Tibial nerve (tissue), 4 donors: ENCODE data around the gene HDAC11. TPM values are rescaled to one million over a fixed set of nuclear protein-coding genes. Genes with fewer than 3 reads are reported as not detected.

Source experiments
- DNase-seq, 2 donors: peaks; one replicate each; pipeline ENCODE4 v3.0.0-alpha.2; 2019; ENCODE audit warnings: low spot score in 2 of 2
- H3K27ac ChIP-seq, 4 donors: fragments of 200-600 bp; sonication (generic) in 3 of 4; one replicate each; pipeline ENCODE4 v1.5.1; 2017 to 2019; ENCODE audit warnings: mild to moderate bottlenecking in 1 of 4
- H3K27me3 ChIP-seq, 2 donors: fragments of 200-600 bp; sonication (generic) in 1 of 2; one replicate each; pipeline versions ENCODE4 v1.5.1 to v1.6.0; 2017 to 2019
- H3K36me3 ChIP-seq, 3 donors: fragments of 200-600 bp; sonication (generic); one replicate each; pipeline ENCODE4 v1.5.1; 2018 to 2019
- H3K4me1 ChIP-seq, 4 donors: fragments of 200-600 bp; sonication (generic) in 3 of 4; one replicate each; pipeline ENCODE4 v1.5.1; 2017 to 2019
- H3K4me3 ChIP-seq, 4 donors: fragments of 200-600 bp; sonication (generic) in 3 of 4; one replicate each; pipeline ENCODE4 v1.5.1; 2017 to 2019; ENCODE audit warnings: mild to moderate bottlenecking in 1 of 4, moderate library complexity in 1 of 4
- H3K9me3 ChIP-seq, 4 donors: fragments of 200-600 bp; sonication (generic) in 3 of 4; one replicate each; pipeline ENCODE4 v1.5.1; 2017 to 2019
- EP300 ChIP-seq, 2 donors: sonication (generic); formaldehyde crosslinking; IDR thresholded peaks; one replicate each; pipeline ENCODE4 v1.6.1; 2017; ENCODE audit warnings: antibody characterized with exemption in 2 of 2, mild to moderate bottlenecking in 1 of 2
- POLR2A ChIP-seq, 2 donors: fragments of 450-650 bp; IDR thresholded peaks; one replicate each; pipeline ENCODE4 v1.6.1; 2017; ENCODE audit warnings: antibody characterized with exemption in 2 of 2, mild to moderate bottlenecking in 2 of 2, moderate library complexity in 2 of 2
- WGBS, 2 donors: methylation state at CpG; one replicate each; pipeline ENCODE4 v1.1.5; 2018; 5-methylcytosine and 5-hydroxymethylcytosine counted together
- total RNA-seq, 4 donors: library from RNA; depleted of rRNA; stranded (reverse); fragments of >200 nt; gene quantifications; one replicate each; pipeline ENCODE4 v1.1.0, GENCODE V29; 2016
- TF ChIP-seq, protein P1 (sequence below), 5 experiments: fragments of 200-600 bp in 3 of 5; fragments of 450-650 bp in 2 of 5; sonication (generic) in 3 of 5; IDR thresholded peaks; one replicate each; pipeline ENCODE4 v1.5.1; 2016 to 2019; ENCODE audit warnings: antibody characterized with exemption in 5 of 5, mild to moderate bottlenecking in 3 of 5, moderate library complexity in 2 of 5

Gene HDAC11
- total RNA-seq, 4 donors from 2014 or later, result 20.9 to 25.1 (median 23.9) TPM

DNA sequence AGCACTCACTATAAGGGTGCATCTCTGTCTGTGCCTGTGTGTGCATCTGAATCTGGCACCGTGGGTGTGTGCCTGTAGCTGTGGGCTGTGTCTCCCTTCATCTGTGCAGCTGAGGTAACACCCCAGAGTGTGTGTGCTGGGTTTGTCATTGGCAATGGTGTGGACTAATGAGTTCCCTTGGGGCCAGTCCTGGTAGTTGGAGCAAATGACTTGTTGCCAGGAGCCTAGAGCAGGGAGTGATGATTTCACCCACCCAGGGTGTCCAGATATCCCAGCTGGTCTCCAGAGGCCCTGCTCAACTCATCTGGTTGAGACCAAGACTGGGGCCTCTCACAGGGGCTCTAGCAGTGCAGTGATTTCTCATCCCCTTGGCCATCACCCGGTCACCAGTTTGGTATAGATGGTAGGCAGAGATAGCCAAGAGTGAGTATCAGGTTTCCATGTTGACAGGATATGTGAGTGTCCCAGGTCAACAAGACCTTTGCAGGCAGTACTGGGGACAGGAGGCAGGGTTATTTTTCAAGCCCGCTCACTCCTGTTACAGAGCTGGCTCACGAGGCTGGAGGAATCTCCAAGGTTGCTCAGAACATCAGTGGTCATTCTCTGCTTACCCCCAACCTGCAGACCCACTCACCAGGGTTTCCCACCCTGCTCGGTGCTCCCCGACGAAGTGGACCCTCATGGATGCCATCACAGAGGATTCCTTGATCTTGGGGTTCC is 4.1 kb upstream of the HDAC11 start:
- DNase-seq, result no peak
- 62 to 70% methylated on average over 7 of the region's 7 CpGs for WGBS, 2 donors
- H3K27ac ChIP-seq, result peak overlapping the region in 1 of 4 donors; percentile 29
- peaks cover 0 to 21% (median 11%) of the 10 kb centered on the region in 4 donors for H3K4me1 ChIP-seq
- no peaks in the 10 kb centered on the region for H3K36me3 ChIP-seq
- TF ChIP-seq EP300 (IDR thresholded peaks at IDR 0.05) (no peak), POLR2A (IDR thresholded peaks at IDR 0.05) (no peak)
- TF ChIP-seq, protein P1, sequence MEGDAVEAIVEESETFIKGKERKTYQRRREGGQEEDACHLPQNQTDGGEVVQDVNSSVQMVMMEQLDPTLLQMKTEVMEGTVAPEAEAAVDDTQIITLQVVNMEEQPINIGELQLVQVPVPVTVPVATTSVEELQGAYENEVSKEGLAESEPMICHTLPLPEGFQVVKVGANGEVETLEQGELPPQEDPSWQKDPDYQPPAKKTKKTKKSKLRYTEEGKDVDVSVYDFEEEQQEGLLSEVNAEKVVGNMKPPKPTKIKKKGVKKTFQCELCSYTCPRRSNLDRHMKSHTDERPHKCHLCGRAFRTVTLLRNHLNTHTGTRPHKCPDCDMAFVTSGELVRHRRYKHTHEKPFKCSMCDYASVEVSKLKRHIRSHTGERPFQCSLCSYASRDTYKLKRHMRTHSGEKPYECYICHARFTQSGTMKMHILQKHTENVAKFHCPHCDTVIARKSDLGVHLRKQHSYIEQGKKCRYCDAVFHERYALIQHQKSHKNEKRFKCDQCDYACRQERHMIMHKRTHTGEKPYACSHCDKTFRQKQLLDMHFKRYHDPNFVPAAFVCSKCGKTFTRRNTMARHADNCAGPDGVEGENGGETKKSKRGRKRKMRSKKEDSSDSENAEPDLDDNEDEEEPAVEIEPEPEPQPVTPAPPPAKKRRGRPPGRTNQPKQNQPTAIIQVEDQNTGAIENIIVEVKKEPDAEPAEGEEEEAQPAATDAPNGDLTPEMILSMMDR (IDR thresholded peaks at IDR 0.05), result no peak
- H3K27me3 ChIP-seq, result no peaks in the 10 kb centered on the region
- no peaks in the 10 kb centered on the region for H3K9me3 ChIP-seq
- H3K4me3 ChIP-seq, result no peak overlapping the region

DNA sequence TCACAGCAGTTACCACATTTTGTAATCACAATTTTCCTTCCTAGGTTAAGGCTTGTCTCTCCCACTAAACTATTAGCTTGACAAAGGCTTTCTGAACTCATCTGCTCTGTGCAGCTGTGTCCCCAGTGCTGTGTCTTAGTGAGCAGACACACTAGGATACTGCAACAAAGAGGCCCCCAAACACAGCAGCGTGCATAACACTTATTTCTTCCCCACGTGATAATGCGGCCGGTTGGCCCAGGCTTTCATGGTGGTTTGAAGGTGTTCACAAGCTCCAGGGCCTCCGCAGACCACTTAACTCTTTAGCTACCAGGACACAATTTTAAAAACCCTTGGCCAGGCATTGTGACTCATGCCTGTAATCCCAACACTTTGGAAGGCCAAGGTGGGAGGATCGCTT is 2.2 kb upstream of the HDAC11 start:
- Histone ChIP-seq H3K27me3 (no peaks in the 10 kb centered on the region), H3K9me3 (no peaks in the 10 kb centered on the region), H3K4me1 (peaks cover 0 to 38% (median 15%) of the 10 kb centered on the region in 4 donors), H3K27ac (peak overlapping the region in 2 of 4 donors; percentile 3 to 98), H3K36me3 (peaks cover 0 to under 1% (median 0%) of the 10 kb centered on the region in 3 donors), H3K4me3 (no peak overlapping the region)
- WGBS, 2 donors, result 41 to 60% methylated on average over 6 of the region's 6 CpGs
- TF ChIP-seq EP300 (IDR thresholded peaks at IDR 0.05), result no peak
- TF ChIP-seq, protein P1 (IDR thresholded peaks at IDR 0.05), result no peak
- no peak for TF ChIP-seq POLR2A (IDR thresholded peaks at IDR 0.05)
- no peak for DNase-seq

DNA sequence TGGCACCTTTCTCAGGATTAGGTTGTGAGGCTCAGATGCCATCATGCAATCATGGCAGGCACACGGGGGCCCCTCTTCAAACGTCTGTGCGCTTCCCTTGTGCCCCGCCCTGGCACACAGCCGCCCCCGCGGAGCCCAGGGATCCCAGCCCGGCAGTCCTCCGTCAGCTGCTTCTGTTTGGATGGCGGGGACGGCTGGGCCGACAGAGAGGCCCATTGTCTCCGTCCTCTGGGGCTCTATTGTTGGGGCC is 849 bp upstream of the HDAC11 start:
- no peak for DNase-seq
- peak overlapping the region; percentile 52 to 88 (median 68) for H3K4me3 ChIP-seq
- no peak for TF ChIP-seq EP300 (IDR thresholded peaks at IDR 0.05)
- no peak for TF ChIP-seq POLR2A (IDR thresholded peaks at IDR 0.05)
- TF ChIP-seq, protein P1 (IDR thresholded peaks at IDR 0.05), result no peak
- peaks cover 0 to 46% (median 18%) of the 10 kb centered on the region in 4 donors for H3K4me1 ChIP-seq
- H3K36me3 ChIP-seq, result peaks cover 0 to 8% (median 0%) of the 10 kb centered on the region in 3 donors
- H3K27me3 ChIP-seq, result no peaks in the 10 kb centered on the region
- WGBS, 2 donors, result 2 to 21% methylated on average over 10 of the region's 13 CpGs
- H3K9me3 ChIP-seq, result no peaks in the 10 kb centered on the region
- peak overlapping the region; percentile 90 to 98 (median 92) for H3K27ac ChIP-seq

DNA sequence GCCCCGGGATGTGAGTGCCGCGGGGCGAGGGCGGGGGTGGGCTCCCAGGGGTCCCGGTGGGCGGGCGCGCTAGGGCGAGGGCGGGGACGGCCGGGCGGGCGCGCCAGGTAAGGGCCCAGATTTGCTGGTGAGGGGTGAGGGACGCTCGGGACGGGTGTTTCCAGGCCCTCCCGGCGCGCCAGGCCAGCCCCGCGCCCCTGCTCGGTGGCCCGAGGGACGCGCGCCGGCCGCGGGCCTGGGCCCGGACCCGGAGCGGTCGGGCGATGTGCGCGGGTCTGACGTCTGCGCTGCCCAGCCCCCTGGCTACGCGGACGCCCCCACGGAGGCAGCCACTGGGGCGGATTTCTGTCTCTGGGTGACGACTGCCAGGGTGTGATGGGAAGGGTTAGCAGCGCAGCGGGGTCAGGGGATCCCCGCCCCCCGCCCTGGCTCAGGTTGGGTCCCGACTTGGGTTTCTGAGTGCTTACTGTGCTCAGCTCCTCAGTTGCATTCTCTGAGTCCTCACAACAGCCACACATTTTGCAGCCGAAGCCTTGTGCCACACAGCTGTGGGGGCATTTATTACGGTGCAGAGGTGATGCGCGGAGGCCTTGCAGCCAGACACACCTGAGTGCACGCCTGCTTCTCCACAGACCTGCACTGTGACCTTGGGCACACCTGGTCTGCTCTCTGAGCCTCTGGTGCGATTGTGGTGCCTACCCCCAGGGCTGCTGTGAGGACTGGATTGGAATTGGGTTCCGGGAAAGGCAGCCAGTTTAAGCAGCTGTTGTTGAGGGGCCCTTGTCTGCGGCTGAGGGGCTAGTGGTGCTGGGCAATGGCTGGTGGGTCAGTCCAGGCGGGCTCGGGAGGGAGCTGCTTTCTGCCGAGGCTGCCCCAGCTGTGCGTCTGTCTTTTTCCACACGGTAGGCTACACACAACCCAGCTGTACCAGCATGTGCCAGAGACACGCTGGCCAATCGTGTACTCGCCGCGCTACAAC is 523 bp downstream of the HDAC11 start:
- TF ChIP-seq EP300 (IDR thresholded peaks at IDR 0.05) (no peak), POLR2A (IDR thresholded peaks at IDR 0.05) (no peak)
- TF ChIP-seq, protein P1 (IDR thresholded peaks at IDR 0.05), result no peak
- peaks cover 0 to 60% (median 31%) of the 10 kb centered on the region in 4 donors for H3K4me1 ChIP-seq
- no peaks in the 10 kb centered on the region for H3K27me3 ChIP-seq
- peak overlapping the region; percentile 52 to 88 (median 68) for H3K4me3 ChIP-seq
- no peak for DNase-seq
- peak overlapping the region; percentile 61 to 98 (median 92) for H3K27ac ChIP-seq
- H3K9me3 ChIP-seq, result no peaks in the 10 kb centered on the region
- WGBS, 2 donors, result 36 to 44% methylated on average over 14 to 20 of the region's 70 CpGs
- H3K36me3 ChIP-seq, result peaks cover 0 to 8% (median 0%) of the 10 kb centered on the region in 3 donors
